C4-2B (cell line): ENCODE measurements around the gene TEX36.

Experiments used
- H3K27ac ChIP-seq: fragments of 450-650 bp; 2 replicates; pipeline ENCODE4 v1.5.1; 2017
- ZFX ChIP-seq: fragments of 450-650 bp; IDR thresholded peaks from 2 replicates; pipeline ENCODE4 v1.6.1; 2017
- TF ChIP-seq, protein P1 (sequence below): fragments of 450-650 bp; conservative IDR thresholded peaks from 2 replicates; pipeline ENCODE4 v1.5.1; 2017; ENCODE audit warnings: mild to moderate bottlenecking

Gene TEX36

GRCh38 chr10:125638555-125638954 is 44.4 kb downstream of the TEX36 start:
- H3K27ac ChIP-seq: no peak overlapping the region
- no peak for TF ChIP-seq ZFX
- TF ChIP-seq, protein P1, sequence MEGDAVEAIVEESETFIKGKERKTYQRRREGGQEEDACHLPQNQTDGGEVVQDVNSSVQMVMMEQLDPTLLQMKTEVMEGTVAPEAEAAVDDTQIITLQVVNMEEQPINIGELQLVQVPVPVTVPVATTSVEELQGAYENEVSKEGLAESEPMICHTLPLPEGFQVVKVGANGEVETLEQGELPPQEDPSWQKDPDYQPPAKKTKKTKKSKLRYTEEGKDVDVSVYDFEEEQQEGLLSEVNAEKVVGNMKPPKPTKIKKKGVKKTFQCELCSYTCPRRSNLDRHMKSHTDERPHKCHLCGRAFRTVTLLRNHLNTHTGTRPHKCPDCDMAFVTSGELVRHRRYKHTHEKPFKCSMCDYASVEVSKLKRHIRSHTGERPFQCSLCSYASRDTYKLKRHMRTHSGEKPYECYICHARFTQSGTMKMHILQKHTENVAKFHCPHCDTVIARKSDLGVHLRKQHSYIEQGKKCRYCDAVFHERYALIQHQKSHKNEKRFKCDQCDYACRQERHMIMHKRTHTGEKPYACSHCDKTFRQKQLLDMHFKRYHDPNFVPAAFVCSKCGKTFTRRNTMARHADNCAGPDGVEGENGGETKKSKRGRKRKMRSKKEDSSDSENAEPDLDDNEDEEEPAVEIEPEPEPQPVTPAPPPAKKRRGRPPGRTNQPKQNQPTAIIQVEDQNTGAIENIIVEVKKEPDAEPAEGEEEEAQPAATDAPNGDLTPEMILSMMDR: no peak

DNA sequence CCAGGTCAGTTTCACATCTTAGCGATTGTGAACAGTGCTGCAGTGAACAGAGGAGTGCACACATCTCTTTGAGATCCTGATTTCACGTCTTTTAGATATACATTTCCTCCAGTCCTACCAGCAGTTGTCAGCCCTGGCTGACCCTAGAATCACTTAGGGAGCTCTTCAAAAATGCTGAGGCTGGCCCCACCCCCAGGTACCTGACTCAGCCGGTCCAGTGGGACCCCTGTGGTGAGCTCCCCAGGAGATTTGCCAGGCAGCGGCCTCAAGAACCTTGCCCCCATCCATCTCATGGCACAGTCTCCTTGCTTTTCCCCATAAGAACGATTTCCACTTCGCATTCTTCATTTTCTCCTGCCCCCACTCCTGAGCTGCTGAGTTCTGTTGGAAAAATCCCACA is 45.5 kb downstream of the TEX36 start:
- TF ChIP-seq, protein P1: no peak
- TF ChIP-seq ZFX: no peak
- H3K27ac ChIP-seq: no peak overlapping the region

- peak overlapping the region; percentile 83 for H3K27ac ChIP-seq
- no peak for TF ChIP-seq ZFX
- TF ChIP-seq, protein P1: no peak
Measured at GRCh38 chr10:125634606-125635005, 48.4 kb downstream of the TEX36 start.

DNA sequence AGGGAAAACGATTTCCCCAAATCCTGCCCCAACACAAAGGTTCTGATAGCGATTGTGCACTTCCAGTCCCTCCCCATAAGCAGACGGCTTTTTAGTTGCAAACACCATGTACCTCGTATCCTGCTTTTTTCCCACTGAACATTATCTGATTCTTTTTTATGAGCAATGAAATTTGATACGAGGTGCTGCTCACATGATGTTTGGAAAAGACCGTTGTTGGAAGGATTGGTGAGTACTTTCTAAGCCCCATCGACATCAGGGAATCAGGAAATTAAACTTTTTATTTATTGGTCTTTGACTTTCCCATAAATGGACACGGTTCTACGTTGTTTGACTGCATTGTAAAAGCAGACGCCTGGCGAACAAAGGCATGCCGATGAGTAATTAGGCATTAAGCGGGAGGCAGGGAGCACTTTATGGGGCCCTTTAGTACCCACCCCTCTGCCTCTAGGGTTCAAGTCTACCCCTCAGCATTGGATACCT is 49.4 kb downstream of the TEX36 start:
- TF ChIP-seq, protein P1: no peak
- no peak for TF ChIP-seq ZFX
- peak overlapping the region; percentile 83; the same call in 1 of the 2 replicates for H3K27ac ChIP-seq

DNA sequence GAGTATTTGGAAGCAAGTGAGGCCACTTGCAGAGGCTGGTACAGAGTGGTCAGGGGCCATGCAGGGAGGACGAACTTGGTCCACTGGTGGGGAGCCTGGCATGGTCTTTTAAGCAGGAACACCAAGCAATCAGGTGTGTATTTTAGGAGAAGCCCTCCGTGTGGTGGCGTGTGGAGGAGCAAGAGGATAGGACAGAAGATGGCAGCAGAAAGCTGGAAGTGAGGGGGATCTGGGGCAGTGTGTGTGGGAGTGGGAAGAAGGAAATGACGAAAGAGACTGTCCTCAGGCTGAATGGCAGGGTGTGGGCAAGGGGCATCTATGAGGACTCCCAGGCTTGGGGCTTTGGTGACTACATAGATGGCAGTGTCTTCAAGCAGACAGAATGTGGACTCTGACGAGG is 51.2 kb downstream of the TEX36 start:
- peak overlapping the region; percentile 83 for H3K27ac ChIP-seq
- TF ChIP-seq, protein P1: no peak
- no peak for TF ChIP-seq ZFX

DNA sequence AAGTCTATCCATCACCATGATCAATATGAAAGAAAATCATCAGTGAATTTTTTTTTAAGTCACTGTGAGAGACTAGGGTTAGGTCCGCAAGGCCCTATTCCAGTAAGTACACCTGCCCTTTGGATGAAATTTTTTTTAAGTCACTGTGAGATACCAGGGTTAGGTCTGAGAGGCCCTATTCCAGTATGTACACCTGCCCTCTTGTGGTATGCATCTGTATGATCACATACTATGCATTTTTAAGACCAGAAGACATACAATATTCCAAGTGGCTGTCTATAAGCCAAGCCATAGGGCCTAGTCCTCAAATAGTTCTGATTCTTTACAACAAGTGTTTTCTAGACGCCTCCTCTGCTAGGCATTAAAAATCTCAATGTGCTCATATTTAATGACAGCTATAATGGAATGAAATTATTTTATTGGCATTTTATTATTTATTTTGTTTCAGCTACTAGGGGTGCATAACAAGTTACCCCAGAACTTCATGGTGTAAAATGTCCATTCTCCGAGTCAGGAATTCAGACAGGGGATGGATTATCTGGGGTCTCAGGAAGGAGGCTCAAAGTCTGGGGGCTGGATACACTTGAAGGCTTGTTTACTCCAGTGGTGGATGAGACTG is 53.1 kb downstream of the TEX36 start:
- H3K27ac ChIP-seq: peak overlapping the region; percentile 83; the same call in 1 of the 2 replicates
- TF ChIP-seq, protein P1: peak; percentile 89
- TF ChIP-seq ZFX: no peak

GRCh38 chr10:125628104-125629049 is 54.6 kb downstream of the TEX36 start:
- no peak for TF ChIP-seq ZFX
- TF ChIP-seq, protein P1: no peak
- H3K27ac ChIP-seq: no peak overlapping the region
